Measurements from ENCODE around the gene NFE2L3. TPM values are rescaled to one million over a fixed set of nuclear protein-coding genes. Genes with fewer than 3 reads are reported as not detected.

Gene NFE2L3
- total and polyA plus RNA-seq, 2 of the 8 experiments (the other 6 are each of a cell fraction or from before 2014, with no cell fraction given): 64.9 to 76.5 TPM

DNA sequence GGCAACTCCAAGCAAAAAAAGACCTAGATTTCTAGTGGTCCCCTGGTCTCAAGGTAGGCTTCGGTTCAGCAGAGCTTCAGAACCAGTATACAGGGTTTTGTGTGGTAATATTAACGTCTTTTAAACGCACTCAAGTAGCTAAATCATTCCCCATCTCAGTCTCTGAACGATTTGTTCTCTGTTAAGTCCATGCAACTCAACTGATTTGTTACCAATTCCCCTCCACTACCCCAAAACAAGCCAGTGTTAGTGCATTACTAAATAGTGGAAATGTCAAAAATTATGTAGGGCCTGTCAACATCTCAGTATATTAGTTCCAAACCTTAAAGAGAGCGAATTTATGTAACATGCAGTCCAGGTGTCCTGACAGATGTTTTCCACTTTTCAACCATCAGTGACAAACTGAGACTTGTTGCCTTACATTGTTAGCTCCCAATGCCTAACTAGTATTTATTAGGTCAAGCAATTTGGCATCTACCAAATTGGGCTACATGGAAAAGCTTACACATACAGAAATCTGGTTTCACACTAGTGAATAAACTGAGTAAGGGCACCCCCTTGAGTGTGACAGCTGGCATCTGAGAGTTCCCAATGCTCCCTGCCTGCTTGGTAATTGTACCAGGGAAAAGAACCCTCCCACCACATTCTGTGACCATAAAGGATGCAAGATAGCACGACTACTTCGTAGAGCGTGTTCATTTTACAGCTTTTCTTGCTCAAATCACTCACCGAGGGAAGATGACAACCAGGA, 36.4 kb downstream of the NFE2L3 start (continued):
- TF ChIP-seq KDM4A (IDR thresholded peaks at IDR 0.05; ENCODE audit: low read depth, low read length, severe bottlenecking) (no peak), JUND (IDR thresholded peaks at IDR 0.05; ENCODE audit: low read length) (no peak), CHD2 (IDR thresholded peaks at IDR 0.05; ENCODE audit: low read length) (peak; percentile 57; the same call in 1 of the 2 replicates), CTBP2 (IDR thresholded peaks at IDR 0.05; ENCODE audit: borderline replicate concordance, insufficient read depth, insufficient read length, low read length) (no peak), TAF7 (optimal IDR thresholded peaks at IDR 0.05; ENCODE audit: borderline replicate concordance, low read depth, low read length) (peak; percentile 0), RAD21 (IDR thresholded peaks at IDR 0.05 in 1 of 2, conservative IDR thresholded peaks at IDR 0.05 in 1 of 2; ENCODE audit: low read depth in 2 of 2, low read length in 2 of 2) (peak; percentile 4 to 30; a peak in 2 of 4 replicates), SP1 (IDR thresholded peaks at IDR 0.05; ENCODE audit: low read depth, low read length) (no peak), TEAD4 (IDR thresholded peaks at IDR 0.05; ENCODE audit: low read depth, low read length) (peak; percentile 6; the same call in 1 of the 2 replicates), RNF2 (IDR thresholded peaks at IDR 0.05; ENCODE audit: borderline replicate concordance, low read depth, low read length, missing control alignments, poor library complexity, severe bottlenecking) (no peak), BRCA1 (IDR thresholded peaks at IDR 0.05; ENCODE audit: low read depth, low read length) (peak; percentile 42; the same call in 1 of the 2 replicates), POLR2AphosphoS5 (IDR thresholded peaks at IDR 0.05; ENCODE audit: low read depth, low read length) (peak; percentile 99)
- TF ChIP-seq, protein P1, sequence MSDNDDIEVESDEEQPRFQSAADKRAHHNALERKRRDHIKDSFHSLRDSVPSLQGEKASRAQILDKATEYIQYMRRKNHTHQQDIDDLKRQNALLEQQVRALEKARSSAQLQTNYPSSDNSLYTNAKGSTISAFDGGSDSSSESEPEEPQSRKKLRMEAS (IDR thresholded peaks at IDR 0.05): no peak
- TF ChIP-seq, protein P2, sequence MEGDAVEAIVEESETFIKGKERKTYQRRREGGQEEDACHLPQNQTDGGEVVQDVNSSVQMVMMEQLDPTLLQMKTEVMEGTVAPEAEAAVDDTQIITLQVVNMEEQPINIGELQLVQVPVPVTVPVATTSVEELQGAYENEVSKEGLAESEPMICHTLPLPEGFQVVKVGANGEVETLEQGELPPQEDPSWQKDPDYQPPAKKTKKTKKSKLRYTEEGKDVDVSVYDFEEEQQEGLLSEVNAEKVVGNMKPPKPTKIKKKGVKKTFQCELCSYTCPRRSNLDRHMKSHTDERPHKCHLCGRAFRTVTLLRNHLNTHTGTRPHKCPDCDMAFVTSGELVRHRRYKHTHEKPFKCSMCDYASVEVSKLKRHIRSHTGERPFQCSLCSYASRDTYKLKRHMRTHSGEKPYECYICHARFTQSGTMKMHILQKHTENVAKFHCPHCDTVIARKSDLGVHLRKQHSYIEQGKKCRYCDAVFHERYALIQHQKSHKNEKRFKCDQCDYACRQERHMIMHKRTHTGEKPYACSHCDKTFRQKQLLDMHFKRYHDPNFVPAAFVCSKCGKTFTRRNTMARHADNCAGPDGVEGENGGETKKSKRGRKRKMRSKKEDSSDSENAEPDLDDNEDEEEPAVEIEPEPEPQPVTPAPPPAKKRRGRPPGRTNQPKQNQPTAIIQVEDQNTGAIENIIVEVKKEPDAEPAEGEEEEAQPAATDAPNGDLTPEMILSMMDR (IDR thresholded peaks at IDR 0.05; ENCODE audit: control extremely low read depth in 1 of 3, insufficient read depth in 1 of 3, low read depth in 1 of 3, low read length in 3 of 3): peak in 1 of 3 experiments; percentile 20; a peak in 1 of 4 replicates
